Measurements from ENCODE around the gene IFIT2.

DNA sequence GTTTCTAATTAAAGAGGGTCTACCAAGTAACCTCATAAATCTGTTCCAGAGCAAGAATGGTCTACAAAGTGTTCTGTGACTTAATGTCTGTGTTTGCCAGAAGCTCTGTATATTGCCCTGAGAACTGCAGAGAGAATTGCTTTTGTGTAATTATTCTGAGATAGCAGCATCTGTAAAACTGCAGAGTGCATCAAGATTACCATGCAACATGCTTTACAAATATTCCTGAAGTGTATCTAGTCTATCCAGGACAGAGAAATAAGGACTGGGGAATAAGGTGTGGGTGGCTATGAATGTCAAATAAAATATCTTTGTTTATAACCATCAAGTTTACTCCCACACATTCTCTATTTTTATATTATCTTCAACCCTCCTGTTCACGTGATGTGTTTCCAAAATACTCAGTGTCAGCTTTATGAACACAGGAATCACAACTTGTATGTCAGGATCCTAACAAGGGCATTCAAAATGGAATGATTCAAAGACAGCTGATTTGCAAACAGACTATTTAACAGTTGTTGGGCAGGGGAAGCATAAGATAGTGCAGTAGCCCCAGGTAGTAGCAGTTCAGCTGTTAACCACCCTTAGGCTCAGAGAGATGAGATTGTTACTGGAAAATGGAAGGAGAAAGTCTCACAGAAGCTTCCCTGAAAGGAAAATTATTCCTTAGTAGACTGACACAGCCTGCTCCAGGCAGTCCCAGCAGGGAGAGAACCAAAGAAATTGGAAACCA is 35.0 kb upstream of the IFIT2 start:
- TF ChIP-seq, protein P1, sequence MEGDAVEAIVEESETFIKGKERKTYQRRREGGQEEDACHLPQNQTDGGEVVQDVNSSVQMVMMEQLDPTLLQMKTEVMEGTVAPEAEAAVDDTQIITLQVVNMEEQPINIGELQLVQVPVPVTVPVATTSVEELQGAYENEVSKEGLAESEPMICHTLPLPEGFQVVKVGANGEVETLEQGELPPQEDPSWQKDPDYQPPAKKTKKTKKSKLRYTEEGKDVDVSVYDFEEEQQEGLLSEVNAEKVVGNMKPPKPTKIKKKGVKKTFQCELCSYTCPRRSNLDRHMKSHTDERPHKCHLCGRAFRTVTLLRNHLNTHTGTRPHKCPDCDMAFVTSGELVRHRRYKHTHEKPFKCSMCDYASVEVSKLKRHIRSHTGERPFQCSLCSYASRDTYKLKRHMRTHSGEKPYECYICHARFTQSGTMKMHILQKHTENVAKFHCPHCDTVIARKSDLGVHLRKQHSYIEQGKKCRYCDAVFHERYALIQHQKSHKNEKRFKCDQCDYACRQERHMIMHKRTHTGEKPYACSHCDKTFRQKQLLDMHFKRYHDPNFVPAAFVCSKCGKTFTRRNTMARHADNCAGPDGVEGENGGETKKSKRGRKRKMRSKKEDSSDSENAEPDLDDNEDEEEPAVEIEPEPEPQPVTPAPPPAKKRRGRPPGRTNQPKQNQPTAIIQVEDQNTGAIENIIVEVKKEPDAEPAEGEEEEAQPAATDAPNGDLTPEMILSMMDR (IDR thresholded peaks at IDR 0.05), result no peak
- TF ChIP-seq POLR2AphosphoS5 (IDR thresholded peaks at IDR 0.05) (no peak), EP300 (IDR thresholded peaks at IDR 0.05) (no peak)
